A549 treated with dexamethasone at 1 μM for 4 hours (cell line): Measurements from ENCODE around the gene TNIP2. TPM values are rescaled to one million over a fixed set of nuclear protein-coding genes. Genes with fewer than 3 reads are reported as not detected.

Source experiments
- total RNA-seq: library from RNA; stranded (reverse); fragments of 200-300 nt; extraction: Qiagen RNA extraction; gene quantifications from 5 replicates; pipeline ENCODE4 v1.2.3, GENCODE V29; 2022

The TNIP2 gene
- total RNA-seq, result 38.0 to 45.8 TPM (median 43.7 TPM) in 5 replicates

GRCh38 chr4:2755821-2756690 is at the start of gene TNIP2:
TNIP2 (minus strand) TSS chr4:2756336; CDS start chr4:2756289, 47 bp downstream.

GRCh38 chr4:2792711-2793585 is 36.8 kb upstream of the TNIP2 start, which contains the start of gene SH3BP2:
SH3BP2 (plus strand) TSS chr4:2793085; CDS start chr4:2820618, 27,533 bp downstream.

Other genes starting within 250 kb of the TNIP2 start
- 6.8 to 10.8 TPM (median 10.5 TPM) in 5 replicates for gene FAM193A, start 219.7 kb downstream of the TNIP2 start, total RNA-seq
- gene SH3BP2, start 36.7 kb upstream of the TNIP2 start, total RNA-seq, result 3.1 to 5.5 TPM (median 4.8 TPM) in 5 replicates
- gene ADD1, start 87.5 kb upstream of the TNIP2 start, total RNA-seq, result 71.6 to 97.8 TPM (median 93.6 TPM) in 5 replicates
- 23.7 to 29.8 TPM (median 29.0 TPM) in 5 replicates for gene NOP14, start 207.1 kb upstream of the TNIP2 start, total RNA-seq
- 1.3 to 1.8 TPM (median 1.6 TPM) in 5 replicates for gene GRK4, start 207.2 kb upstream of the TNIP2 start, total RNA-seq